SU-DHL-6 (cell line): ENCODE results near the gene KLHL15.
"Not testable (repeated sequence)": the region's sequence is repeated elsewhere in the genome, so short reads cannot be mapped to it uniquely, and the experiment has no call there.

Experiments used
- H2AFZ ChIP-seq: fragments of 200-600 bp; sonication (generic); 2 replicates; pipeline ENCODE4 v1.6.1; 2014; ENCODE audit warnings: low read depth, mild to moderate bottlenecking, moderate library complexity, mixed read lengths, antibody characterized with exemption, low read length; ENCODE audit not compliant: severe bottlenecking
- H3F3A ChIP-seq: fragments of 200-600 bp; shearing (Covaris generic); 2 replicates; pipeline ENCODE4 v1.6.0; 2016; ENCODE audit warnings: antibody characterized with exemption, mild to moderate bottlenecking; ENCODE audit not compliant: insufficient read depth
- H3K27ac ChIP-seq: fragments of 200-600 bp; sonication (generic); 2 replicates; pipeline ENCODE4 v1.5.1; 2016; ENCODE audit warnings: low read depth, mild to moderate bottlenecking, low read length, moderate library complexity, mixed read lengths
- H3K27me3 ChIP-seq: fragments of 200-600 bp; sonication (generic), shearing (Covaris generic); 2 replicates; pipeline ENCODE4 v1.6.0; 2014; ENCODE audit warnings: mild to moderate bottlenecking, low read length
- H3K36me3 ChIP-seq: fragments of 200-600 bp; sonication (generic); 2 replicates; pipeline ENCODE4 v1.6.1; 2014; ENCODE audit warnings: mild to moderate bottlenecking, low read length, mixed read lengths
- H3K4me2 ChIP-seq: fragments of 300-600, 200-600 bp; shearing (Covaris generic), sonication (generic); 2 replicates; pipeline ENCODE4 v1.6.0; 2014; ENCODE audit warnings: low read length, low read depth, mild to moderate bottlenecking; ENCODE audit not compliant: poor library complexity, severe bottlenecking
- H3K4me3 ChIP-seq: fragments of 200-600 bp; sonication (generic); 2 replicates; pipeline ENCODE4 v1.5.1; 2014; ENCODE audit warnings: antibody characterized with exemption, low read length, mild to moderate bottlenecking, mixed read lengths; ENCODE audit not compliant: insufficient read depth, poor library complexity, severe bottlenecking
- H3K79me2 ChIP-seq: fragments of 200-600 bp; sonication (generic); 2 replicates; pipeline ENCODE4 v1.6.1; 2014; ENCODE audit warnings: mild to moderate bottlenecking, low read length, moderate library complexity; ENCODE audit not compliant: insufficient read depth
- H3K9ac ChIP-seq: fragments of 200-600 bp; sonication (generic); 2 replicates; pipeline ENCODE4 v1.7.0; 2014; ENCODE audit warnings: mild to moderate bottlenecking, low read length
- H3K9me2 ChIP-seq: fragments of 200-600 bp; sonication (generic); replicated peaks from 2 replicates; pipeline ENCODE4 v1.6.1; 2014; ENCODE audit warnings: low read length; ENCODE audit not compliant: insufficient read depth
- H3K9me3 ChIP-seq: fragments of 200-600 bp; sonication (generic); 2 replicates; pipeline ENCODE4 v1.6.1; 2014; ENCODE audit warnings: low read length, mixed read lengths; ENCODE audit not compliant: insufficient read depth
- H4K20me1 ChIP-seq: fragments of 200-600 bp; sonication (generic); 2 replicates; pipeline ENCODE4 v1.6.1; 2014; ENCODE audit warnings: low read depth, mild to moderate bottlenecking, antibody characterized with exemption, low read length, moderate library complexity, mixed read lengths
- EZH2phosphoT487 ChIP-seq: fragments of 200-600 bp; sonication (generic), shearing (Covaris generic); conservative IDR thresholded peaks from 2 replicates; pipeline ENCODE4 v1.6.1; 2018; ENCODE audit warnings: mild to moderate bottlenecking, antibody characterized with exemption, low read length, moderate library complexity, mixed read lengths
- TF ChIP-seq, protein P1 (sequence below): fragments of 200-600 bp; sonication (generic); IDR thresholded peaks from one replicate; pipeline ENCODE4 v1.5.1; 2017; ENCODE audit warnings: antibody characterized with exemption, mild to moderate bottlenecking, low read length, moderate library complexity; ENCODE audit not compliant: insufficient read depth, poor library complexity, severe bottlenecking

KLHL15 gene

DNA sequence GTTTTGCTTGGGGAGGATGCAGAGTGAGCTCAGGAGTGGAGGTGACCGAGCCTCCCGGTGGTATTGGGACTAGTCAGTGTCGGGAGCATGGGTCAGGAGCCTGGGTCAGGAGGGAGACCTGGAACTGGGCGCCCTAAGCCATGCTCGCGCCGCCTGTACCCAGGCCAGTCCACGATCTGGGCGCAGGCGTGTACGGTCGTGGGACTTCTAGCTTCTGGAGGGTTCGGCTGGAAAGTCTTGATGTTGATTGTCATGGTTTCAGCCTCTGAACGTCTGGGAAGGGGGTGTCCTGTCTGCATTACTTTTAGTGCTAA is 28.0 kb upstream of the KLHL15 start:
- Histone ChIP-seq H3K4me3 (no peak overlapping the region), H3K36me3 (peaks cover 10% of the 10 kb centered on the region; the same call in 1 of the 2 replicates), H3K27ac (no peak overlapping the region; the same call in 1 of the 2 replicates), H3K9me2 (no peaks in the 10 kb centered on the region), H3K9ac (no peak overlapping the region), H4K20me1 (0 out of 2 replicates have a peak, but pooled peaks cover 10% of the 10 kb centered on the region), H2AFZ (peak overlapping the region; percentile 77), H3K9me3 (no peaks in the 10 kb centered on the region), H3K27me3 (no peaks in the 10 kb centered on the region), H3K4me2 (no peak overlapping the region), H3F3A (peaks cover 3% of the 10 kb centered on the region; the same call in 1 of the 2 replicates), H3K79me2 (peaks cover 24% of the 10 kb centered on the region)
- TF ChIP-seq EZH2phosphoT487, result no peak
- TF ChIP-seq, protein P1, sequence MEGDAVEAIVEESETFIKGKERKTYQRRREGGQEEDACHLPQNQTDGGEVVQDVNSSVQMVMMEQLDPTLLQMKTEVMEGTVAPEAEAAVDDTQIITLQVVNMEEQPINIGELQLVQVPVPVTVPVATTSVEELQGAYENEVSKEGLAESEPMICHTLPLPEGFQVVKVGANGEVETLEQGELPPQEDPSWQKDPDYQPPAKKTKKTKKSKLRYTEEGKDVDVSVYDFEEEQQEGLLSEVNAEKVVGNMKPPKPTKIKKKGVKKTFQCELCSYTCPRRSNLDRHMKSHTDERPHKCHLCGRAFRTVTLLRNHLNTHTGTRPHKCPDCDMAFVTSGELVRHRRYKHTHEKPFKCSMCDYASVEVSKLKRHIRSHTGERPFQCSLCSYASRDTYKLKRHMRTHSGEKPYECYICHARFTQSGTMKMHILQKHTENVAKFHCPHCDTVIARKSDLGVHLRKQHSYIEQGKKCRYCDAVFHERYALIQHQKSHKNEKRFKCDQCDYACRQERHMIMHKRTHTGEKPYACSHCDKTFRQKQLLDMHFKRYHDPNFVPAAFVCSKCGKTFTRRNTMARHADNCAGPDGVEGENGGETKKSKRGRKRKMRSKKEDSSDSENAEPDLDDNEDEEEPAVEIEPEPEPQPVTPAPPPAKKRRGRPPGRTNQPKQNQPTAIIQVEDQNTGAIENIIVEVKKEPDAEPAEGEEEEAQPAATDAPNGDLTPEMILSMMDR, result no peak

DNA sequence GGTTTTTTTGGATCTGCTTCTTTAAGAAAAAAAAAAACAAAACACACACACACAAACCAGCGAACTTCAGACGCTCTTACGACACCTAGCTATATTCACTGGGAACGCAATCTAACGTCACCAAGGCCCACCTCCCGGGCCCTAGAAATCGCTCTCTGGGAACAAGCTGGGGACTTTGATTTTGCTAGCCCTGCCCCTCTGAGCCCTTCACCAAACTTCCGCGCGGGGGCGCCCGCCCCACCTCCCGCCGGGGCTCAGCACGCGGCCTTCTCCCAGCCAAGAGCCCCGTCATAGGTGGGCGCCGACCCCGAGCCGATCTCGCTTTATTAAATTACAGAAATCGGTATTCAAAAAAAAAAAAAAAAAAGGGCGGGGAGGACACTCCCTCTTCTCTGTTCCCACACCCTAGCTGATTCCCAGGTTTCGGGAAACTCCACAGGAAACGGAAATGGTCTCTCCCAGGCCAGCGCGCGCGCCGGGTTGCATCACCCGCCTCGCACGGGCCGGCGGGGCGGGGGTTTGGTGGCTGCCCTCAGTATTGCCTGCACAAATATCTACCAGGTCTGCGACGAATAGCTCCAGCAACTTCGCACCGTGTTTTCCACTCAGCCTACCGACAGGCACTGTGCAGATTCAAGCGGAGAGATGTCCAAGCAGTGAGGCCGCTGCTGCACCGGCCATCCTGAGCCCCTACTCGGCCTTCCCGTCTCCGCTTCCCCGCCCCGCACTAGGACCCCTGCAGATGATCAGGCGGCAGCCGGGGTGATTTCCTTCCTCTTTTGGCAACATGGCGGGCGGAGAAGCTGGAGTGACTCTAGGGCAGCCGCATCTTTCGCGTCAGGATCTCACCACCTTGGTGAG is 27.4 kb upstream of the KLHL15 start, which contains the start of gene EIF2S3:
Gene EIF2S3 (plus strand): TSS at position 775 of the 861 bp plus-strand sequence. CDS start 13 bp downstream, at position 788.
- H4K20me1 ChIP-seq, result 0 out of 2 replicates have a peak, but pooled peaks cover 7% of the 10 kb centered on the region
- H3K27ac ChIP-seq, result no peak within 1 kb of the TSS; the same call in 1 of the 2 replicates
- no peak within 1 kb of the TSS; the same call in 1 of the 2 replicates for H3K9ac ChIP-seq
- H3K4me3 ChIP-seq, result peak within 1 kb of the TSS; percentile 50
- no peaks in the 10 kb centered on the region; the same call in 1 of the 2 replicates for H3F3A ChIP-seq
- no peaks in the 10 kb centered on the region for H3K9me3 ChIP-seq
- peaks cover 18% of the 10 kb centered on the region for H3K79me2 ChIP-seq
- TF ChIP-seq EZH2phosphoT487, result no peak
- TF ChIP-seq, protein P1, result peak; percentile 44
- H3K36me3 ChIP-seq, result peaks cover 6% of the 10 kb centered on the region; the same call in 1 of the 2 replicates
- H3K27me3 ChIP-seq, result no peaks in the 10 kb centered on the region
- peak within 1 kb of the TSS; percentile 77 for H2AFZ ChIP-seq
- H3K4me2 ChIP-seq, result no peak within 1 kb of the TSS
- H3K9me2 ChIP-seq, result no peaks in the 10 kb centered on the region

DNA sequence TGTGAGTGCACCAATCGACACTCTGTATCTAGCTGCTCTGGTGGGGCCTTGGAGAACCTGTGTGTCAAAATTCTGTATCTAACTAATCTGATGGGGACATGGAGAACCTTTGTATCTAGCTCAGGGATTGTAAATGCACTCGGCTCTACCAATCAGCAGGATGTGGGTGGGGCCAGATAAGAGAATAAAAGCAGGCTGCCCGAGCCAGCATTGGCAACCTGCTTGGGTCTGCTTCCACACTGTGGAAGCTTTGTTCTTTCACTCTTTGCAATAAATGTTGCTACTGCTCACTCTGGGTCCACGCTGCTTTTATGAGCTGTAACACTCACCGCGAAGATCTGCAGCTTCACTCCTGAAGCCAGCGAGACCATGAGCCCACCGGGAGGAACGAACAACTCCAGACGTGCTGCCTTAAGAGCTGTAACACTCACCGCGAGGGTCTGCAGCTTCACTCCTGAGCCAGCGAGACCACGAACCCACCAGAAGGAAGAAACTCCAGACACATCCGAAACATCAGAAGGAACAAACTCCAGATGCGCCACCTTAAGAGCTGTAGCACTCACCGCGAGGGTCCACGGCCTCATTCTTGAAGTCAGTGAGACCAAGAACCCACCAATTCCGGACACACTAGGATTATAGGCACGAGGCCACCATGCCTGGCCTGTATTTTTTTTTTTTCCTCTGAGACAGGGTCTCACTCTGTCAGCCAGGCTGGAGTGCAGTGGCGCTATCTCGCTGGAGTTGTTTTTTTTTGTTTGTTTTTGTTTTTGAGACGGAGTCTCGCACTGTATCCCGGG is 23.7 kb upstream of the KLHL15 start:
- not testable (repeated sequence) for H3K4me2 ChIP-seq, H3K27ac ChIP-seq, H2AFZ ChIP-seq, H3K27me3 ChIP-seq, H3K36me3 ChIP-seq, H3F3A ChIP-seq, H3K9me3 ChIP-seq, H4K20me1 ChIP-seq, H3K9ac ChIP-seq, H3K4me3 ChIP-seq, H3K79me2 ChIP-seq, H3K9me2 ChIP-seq

DNA sequence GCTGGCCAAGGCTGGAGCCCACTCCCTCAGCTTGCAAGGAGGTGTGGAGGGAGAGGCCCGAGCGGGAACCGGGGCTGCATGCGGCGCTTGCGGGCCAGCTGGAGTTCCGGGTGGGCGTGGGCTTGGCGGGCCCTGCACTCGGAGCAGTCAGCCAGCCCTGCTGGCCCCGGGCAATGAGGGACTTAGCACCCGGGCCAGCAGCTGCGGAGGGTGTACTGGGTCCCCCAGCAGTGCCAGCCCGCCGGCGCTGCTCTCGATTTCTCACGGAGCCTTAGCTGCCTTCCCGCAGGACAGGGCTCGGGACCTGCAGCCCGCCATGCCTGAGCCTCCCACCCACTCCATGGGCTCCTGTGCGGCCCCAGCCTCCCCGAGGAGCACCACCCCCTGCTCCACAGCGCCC is 22.7 kb upstream of the KLHL15 start:
- not testable (repeated sequence) for H3K4me3 ChIP-seq, H3K9ac ChIP-seq, H4K20me1 ChIP-seq, H3K9me2 ChIP-seq, H3K27ac ChIP-seq, H3K36me3 ChIP-seq, H2AFZ ChIP-seq, H3K4me2 ChIP-seq, H3F3A ChIP-seq, H3K27me3 ChIP-seq, H3K79me2 ChIP-seq, H3K9me3 ChIP-seq

DNA sequence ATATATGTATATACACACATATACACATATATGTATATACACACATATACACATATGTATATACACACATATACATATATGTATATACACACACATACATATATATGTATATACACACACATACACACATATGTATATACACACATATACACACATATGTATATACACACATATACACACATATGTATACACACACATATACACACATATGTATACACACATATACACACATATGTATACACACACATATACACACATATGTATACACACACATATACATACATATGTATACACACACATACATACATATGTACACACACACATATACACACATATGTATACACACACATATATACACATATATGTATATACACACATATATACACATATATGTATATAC is 19.1 kb upstream of the KLHL15 start:
- H3K9me2 ChIP-seq, H2AFZ ChIP-seq, H3K79me2 ChIP-seq, H3K9me3 ChIP-seq, H3K36me3 ChIP-seq, H3K27me3 ChIP-seq, H3K4me2 ChIP-seq, H3K9ac ChIP-seq, H3F3A ChIP-seq, H3K4me3 ChIP-seq, H4K20me1 ChIP-seq, H3K27ac ChIP-seq: not testable (repeated sequence)
